ENCODE measurements around the gene FGF12.

Gene FGF12

GRCh38 chr3:192505731-192506130, 221.6 kb downstream of the FGF12 start:
- Histone ChIP-seq H4K20me1 (ENCODE audit: insufficient read depth, low read length) (no peaks in the 10 kb centered on the region), H3K9me3 (ENCODE audit: low read length) (0 out of 2 replicates have a peak, but pooled peaks cover 3% of the 10 kb centered on the region), H3K4me2 (ENCODE audit: low read length) (no peak overlapping the region), H3K27me3 (ENCODE audit: insufficient read depth, low read length) (no peaks in the 10 kb centered on the region), H3K27ac (ENCODE audit: low read depth, low read length, poor library complexity, severe bottlenecking) (no peak overlapping the region), H3K4me1 (ENCODE audit: insufficient read depth, low read length, severe bottlenecking) (no peaks in the 10 kb centered on the region), H3K9me2 (ENCODE audit: low read depth, low read length) (no peaks in the 10 kb centered on the region), H2AFZ (ENCODE audit: low read length) (no peak overlapping the region), H3K9ac (ENCODE audit: low read length) (no peak overlapping the region), H3K4me3 (ENCODE audit: low read depth, low read length, poor library complexity, severe bottlenecking) (no peak overlapping the region), H3K79me2 (ENCODE audit: insufficient read depth, low read length) (no peaks in the 10 kb centered on the region), H3K36me3 (ENCODE audit: insufficient read depth, low read length) (no peaks in the 10 kb centered on the region), H3F3A (ENCODE audit: insufficient read depth, low read length) (no peaks in the 10 kb centered on the region)
- TF ChIP-seq EZH2 (IDR thresholded peaks at IDR 0.05; ENCODE audit: borderline replicate concordance, low read length) (no peak), CTCF (IDR thresholded peaks at IDR 0.05; ENCODE audit: low read length) (no peak)

- no peaks in the 10 kb centered on the region for H4K20me1 ChIP-seq (ENCODE audit: insufficient read depth, low read length)
- H3K9me3 ChIP-seq (ENCODE audit: low read length) = no peaks in the 10 kb centered on the region
- H3K36me3 ChIP-seq (ENCODE audit: insufficient read depth, low read length) = no peaks in the 10 kb centered on the region
- no peaks in the 10 kb centered on the region for H3K9me2 ChIP-seq (ENCODE audit: low read depth, low read length)
- no peak for TF ChIP-seq CTCF (IDR thresholded peaks at IDR 0.05; ENCODE audit: low read length)
- TF ChIP-seq EZH2 (IDR thresholded peaks at IDR 0.05; ENCODE audit: borderline replicate concordance, low read length) = no peak
- H3F3A ChIP-seq (ENCODE audit: insufficient read depth, low read length) = no peaks in the 10 kb centered on the region
- no peak overlapping the region for H3K4me3 ChIP-seq (ENCODE audit: low read depth, low read length, poor library complexity, severe bottlenecking)
- no peak overlapping the region for H2AFZ ChIP-seq (ENCODE audit: low read length)
- H3K79me2 ChIP-seq (ENCODE audit: insufficient read depth, low read length) = no peaks in the 10 kb centered on the region
- no peak overlapping the region for H3K27ac ChIP-seq (ENCODE audit: low read depth, low read length, poor library complexity, severe bottlenecking)
- no peaks in the 10 kb centered on the region for H3K4me1 ChIP-seq (ENCODE audit: insufficient read depth, low read length, severe bottlenecking)
- no peaks in the 10 kb centered on the region for H3K27me3 ChIP-seq (ENCODE audit: insufficient read depth, low read length)
- H3K9ac ChIP-seq (ENCODE audit: low read length) = no peak overlapping the region
- no peak overlapping the region for H3K4me2 ChIP-seq (ENCODE audit: low read length)
Measured at GRCh38 chr3:192501401-192501800, 225.9 kb downstream of the FGF12 start.

GRCh38 chr3:192496905-192497587, 230.3 kb downstream of the FGF12 start:
- Histone ChIP-seq H3K27me3 (ENCODE audit: insufficient read depth, low read length) (no peaks in the 10 kb centered on the region), H3K4me3 (ENCODE audit: low read depth, low read length, poor library complexity, severe bottlenecking) (no peak overlapping the region), H3K4me1 (ENCODE audit: insufficient read depth, low read length, severe bottlenecking) (peaks cover 8% of the 10 kb centered on the region), H3K4me2 (ENCODE audit: low read length) (no peak overlapping the region), H3F3A (ENCODE audit: insufficient read depth, low read length) (no peaks in the 10 kb centered on the region), H2AFZ (ENCODE audit: low read length) (no peak overlapping the region), H3K9me2 (ENCODE audit: low read depth, low read length) (no peaks in the 10 kb centered on the region), H3K9ac (ENCODE audit: low read length) (no peak overlapping the region), H3K27ac (ENCODE audit: low read depth, low read length, poor library complexity, severe bottlenecking) (no peak overlapping the region), H3K79me2 (ENCODE audit: insufficient read depth, low read length) (no peaks in the 10 kb centered on the region), H4K20me1 (ENCODE audit: insufficient read depth, low read length) (no peaks in the 10 kb centered on the region), H3K9me3 (ENCODE audit: low read length) (no peaks in the 10 kb centered on the region), H3K36me3 (ENCODE audit: insufficient read depth, low read length) (no peaks in the 10 kb centered on the region)
- TF ChIP-seq CTCF (IDR thresholded peaks at IDR 0.05; ENCODE audit: low read length) (no peak), EZH2 (IDR thresholded peaks at IDR 0.05; ENCODE audit: borderline replicate concordance, low read length) (no peak)
